HG02970 (cell line): Measurements from ENCODE around the gene EXD3.

ENCODE experiments used
- ATAC-seq: cut with Tn5 transposase; IDR thresholded peaks from one replicate; pipeline ENCODE4 v1.9.1; 2021; ENCODE audit warnings: mild to moderate bottlenecking, moderate library complexity, moderate number of reproducible peaks; ENCODE audit not compliant: unreplicated experiment, low FRiP score

Gene EXD3

DNA sequence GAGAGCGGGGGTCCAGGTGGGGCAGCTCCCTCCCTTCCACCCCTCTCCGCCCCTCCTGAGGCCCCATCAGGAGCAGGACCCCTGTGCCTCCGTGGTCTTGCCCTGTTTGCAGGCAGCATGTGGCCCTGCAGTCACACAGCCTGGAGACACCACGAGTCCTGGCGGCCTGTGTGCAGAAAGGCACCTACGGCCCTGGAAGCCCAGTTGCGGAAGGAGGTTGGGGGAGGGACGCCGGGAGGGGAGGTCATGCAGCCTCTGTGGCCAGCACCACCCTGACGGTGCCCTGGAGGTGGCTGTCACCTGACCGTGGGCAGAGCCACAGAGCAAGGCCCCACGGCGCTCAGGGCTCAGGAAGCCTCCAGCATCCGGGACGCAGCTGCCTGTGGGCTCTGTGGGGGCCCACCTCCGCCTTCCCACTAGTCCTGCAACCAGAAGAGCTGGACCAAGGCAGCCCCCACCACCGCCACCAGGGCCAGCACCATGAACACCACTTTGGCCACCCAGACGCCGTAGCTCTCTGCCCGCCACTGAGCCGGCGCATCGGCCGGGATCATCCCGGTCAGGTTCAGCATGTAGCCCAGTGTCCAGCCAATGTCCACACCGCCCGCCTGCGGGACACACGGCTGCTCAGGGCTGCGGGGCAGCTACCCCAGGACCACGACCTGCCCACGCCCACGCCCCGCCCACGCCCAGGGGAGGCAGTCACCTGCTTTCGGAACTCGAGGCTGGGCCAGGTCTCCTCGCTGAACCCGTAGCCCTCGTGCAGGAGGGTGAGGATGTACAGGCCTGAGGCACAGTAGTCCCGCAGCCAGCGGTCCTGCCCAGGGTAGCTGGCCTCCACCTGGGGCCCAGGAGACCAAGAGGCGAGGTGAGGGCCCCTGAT, 11.8 kb upstream of the EXD3 start:
- ATAC-seq, result no peak

DNA sequence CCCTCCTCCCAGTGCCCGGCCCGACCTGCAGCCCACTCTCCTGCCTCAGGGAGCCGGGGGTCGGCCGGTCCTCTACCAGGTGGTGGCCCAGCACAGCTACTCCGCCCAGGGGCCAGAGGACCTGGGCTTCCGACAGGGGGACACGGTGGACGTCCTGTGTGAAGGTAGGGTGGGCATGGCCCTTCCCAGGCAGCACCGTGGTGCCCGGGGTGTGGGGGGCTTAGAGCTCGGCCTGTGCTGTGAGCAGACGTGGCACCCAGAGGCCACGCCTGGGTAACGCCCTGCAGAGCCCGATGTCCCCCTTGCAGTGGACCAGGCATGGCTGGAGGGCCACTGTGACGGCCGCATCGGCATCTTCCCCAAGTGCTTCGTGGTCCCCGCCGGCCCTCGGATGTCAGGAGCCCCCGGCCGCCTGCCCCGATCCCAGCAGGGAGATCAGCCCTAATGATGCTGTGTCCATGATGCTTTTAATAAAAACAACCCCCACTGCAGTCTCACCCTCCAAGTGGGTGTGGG, 11.0 kb upstream of the EXD3 start:
- ATAC-seq, result no peak

DNA sequence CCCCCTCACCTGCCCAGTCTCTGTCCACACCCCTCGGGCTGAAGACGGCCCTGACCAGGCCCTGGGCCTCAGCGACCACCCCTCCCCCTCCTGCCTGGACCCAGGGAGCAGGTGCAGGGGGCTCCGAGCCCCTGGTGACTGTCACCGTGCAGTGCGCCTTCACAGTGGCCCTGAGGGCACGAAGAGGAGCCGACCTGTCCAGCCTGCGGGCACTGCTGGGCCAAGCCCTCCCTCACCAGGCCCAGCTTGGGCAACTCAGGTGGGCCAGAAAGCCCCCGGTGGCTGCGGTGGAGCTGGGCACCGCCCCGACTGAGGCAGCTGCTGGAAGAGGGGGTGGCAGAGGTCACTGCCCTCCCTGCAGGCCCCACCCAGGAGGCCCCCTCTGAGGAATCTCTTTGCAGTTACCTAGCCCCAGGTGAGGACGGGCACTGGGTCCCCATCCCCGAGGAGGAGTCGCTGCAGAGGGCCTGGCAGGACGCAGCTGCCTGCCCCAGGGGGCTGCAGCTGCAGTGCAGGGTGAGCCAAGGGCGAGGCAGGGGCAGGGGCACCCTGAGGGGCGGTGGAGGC, 10.5 kb upstream of the EXD3 start:
- no peak for ATAC-seq

DNA sequence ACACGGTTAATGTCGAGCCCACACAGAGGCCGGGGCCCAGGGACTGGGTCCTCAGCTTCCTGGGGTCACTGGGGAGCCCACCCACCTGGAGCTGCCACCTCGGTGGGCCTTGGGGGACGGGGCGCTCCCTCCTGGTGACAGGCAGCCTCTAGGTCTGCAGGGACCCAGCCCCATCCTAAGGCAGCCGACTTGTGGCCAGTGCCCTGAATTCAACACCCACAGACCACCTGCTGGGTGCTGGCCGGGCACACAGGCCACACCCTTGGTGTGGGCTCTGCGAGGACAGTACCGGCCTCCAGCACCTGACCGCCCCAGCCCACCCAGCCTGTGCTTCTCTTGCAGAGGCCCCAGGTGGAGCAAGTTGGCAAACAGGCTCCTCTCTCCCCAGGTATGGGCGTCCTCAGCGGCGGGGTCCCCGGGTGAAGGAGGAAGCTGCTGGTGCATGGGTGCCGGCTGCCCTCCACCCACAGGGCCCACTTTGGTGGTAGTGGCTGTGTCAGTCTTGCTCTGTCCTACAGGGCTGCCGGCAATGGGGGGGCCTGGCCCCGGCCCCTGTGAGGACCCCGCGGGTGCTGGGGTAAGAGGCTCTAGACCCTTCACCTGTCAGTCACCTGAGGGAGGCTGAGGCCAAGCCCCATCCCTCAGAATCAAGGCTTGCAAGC, 9.9 kb upstream of the EXD3 start:
- ATAC-seq, result no peak

DNA sequence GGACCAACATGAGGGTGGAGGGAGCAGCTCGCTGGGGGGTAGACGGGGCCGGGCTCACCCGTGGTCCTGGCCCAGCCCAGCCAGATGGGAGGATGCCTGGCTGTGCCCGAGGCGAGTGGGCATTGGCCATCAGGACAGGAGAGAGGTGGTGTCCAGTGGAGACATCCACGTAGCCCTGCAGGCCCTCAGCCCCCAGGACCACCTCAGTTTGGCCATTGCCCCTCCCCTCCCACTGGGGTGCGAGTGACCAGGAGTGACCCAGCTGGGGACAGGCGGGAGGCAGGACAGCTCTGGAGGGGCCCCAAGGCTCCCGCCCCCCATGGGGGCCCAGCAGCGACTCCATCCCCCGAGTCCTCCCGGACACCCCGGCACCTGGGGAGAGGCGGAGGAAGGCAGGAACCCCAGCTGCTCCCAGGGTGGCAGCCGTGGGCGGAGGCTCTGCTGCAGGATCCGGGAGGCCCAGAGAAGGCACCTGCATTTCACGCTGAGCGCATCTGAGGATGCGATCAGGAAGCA, 8.5 kb upstream of the EXD3 start:
- no peak for ATAC-seq

DNA sequence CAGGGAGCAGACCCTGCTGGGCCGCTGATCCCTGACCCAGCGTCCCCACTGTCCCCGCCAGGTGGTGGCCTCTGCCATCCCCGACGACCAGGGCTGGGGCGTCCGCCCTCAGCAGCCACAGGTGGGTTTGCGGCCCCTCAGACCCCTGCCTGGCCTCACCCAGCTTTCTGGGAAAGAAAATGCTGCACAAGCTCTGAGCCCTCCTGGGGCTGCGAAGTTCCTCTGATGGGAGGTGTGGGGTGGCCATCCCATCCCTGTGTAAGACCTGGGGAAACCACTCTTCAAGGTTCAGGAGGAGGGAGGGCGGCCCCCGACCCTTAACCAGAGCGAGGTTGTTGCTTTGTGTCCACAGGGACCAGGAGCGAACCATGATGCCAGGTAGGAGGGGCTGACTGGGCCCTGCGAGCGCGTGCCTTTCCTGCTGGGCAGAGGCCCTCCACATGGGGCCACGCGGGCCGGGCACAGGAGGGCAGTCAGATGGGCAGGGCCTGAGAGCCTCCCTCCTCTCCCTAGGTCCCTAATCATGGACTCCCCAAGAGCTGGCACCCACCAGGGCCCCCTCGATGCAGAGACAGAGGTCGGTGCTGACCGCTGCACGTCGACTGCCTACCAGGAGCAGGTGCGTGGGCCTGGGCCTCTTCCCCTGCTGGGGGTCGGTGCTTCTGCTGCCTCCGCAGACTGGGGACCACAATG, 7.9 kb upstream of the EXD3 start:
- no peak for ATAC-seq

DNA sequence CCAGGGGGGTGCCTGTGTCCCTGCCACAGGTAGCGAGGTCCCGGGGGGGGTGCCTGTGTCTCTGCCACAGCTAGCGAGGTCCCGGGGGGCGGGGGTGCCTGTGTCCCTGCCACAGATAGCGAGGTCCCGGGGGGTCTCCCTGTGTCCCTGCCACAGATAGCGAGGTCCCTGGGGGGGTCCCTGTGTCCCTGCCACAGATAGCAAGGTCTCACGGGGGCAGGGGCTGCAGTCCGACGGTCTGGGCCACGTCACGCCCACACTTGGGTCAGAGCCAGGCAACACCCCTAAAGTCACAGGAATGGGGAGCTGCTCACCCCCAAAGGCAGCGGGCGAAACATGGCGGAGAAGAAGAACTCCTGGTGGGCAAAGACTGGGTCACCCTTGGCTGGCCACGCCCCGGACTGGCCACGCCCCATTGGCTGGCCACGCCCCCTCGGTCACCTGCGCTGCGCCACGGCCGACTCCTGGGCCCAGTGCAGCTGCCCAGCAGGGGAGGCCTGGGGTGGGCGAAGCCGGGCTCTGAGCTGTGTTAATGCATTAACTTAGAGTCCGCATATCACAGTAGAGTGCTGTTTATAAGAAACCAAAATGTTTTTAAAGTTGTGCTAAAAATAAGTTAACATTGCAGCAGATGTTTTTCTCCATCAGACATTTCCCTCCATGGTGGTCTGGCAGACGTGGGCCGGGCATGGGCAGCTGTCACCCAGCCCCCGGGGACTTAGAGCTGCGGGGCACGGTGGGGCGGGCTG, 7.2 kb upstream of the EXD3 start:
- no peak for ATAC-seq

DNA sequence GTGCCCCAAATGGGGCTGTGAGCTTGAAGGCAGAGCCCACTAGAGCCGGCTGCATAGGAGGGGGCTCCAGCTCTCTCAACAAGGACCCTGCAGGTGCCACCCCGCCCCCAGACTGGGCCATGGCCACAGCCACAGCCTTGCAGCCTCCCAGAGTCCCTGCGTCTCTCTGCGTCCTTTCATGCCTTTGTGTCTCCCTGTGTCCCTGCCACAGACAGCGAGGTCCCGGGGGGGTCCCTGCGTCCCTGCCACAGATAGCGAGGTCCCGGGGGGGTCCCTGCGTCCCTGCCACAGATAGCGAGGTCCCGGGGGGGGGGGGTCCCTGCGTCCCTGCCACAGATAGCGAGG, 6.6 kb upstream of the EXD3 start:
- no peak for ATAC-seq

DNA sequence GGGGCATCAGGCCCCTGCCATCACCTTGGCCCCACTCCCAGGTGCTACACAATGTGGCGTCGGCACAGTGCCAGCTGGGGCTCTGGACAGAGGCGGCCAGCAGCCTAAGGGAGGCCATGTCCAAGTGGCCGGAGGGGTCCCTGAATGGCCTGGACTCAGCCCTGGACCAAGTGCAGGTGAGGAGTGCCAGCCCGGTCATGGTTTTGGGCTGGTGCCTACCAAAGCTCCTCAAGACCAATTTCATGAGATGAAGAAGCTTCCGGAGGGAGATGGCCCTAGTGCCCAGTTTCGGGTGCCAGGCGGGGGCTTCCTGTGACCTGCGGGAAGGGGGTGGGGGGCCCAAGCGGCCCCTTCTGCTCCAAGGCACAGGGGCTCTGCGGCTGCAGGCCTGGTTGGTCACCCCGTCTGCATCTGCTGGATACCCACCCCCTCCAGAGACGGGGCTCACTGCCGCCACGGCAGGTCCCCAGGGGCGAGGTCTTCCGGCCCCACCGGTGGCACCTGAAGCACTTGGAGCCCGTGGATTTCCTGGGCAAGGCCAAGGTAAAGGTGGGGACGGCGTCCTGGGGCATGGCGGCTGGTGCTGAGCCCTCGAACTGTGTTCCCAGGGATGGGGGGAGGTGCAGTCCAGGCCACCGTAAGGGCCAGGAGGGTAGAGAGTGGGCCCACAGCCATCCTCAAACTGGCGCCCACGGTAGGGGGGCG, 6.0 kb upstream of the EXD3 start:
- no peak for ATAC-seq

DNA sequence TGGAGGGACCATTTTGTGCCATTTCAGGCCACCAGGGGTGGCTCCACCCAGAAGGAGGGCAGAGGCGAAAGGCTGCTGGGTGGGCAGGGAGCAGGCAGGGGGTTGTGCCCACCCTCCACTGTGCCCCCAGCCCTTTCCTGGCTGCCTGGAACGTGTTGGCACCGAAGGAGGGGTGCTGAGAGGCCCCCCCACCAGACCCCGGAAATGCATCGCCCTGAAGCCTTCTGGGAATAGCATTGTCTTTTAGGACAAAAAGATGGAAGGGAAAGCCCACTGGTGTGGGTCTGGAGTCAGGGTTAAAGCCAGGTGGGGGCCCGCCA, 5.3 kb upstream of the EXD3 start:
- ATAC-seq, result no peak

DNA sequence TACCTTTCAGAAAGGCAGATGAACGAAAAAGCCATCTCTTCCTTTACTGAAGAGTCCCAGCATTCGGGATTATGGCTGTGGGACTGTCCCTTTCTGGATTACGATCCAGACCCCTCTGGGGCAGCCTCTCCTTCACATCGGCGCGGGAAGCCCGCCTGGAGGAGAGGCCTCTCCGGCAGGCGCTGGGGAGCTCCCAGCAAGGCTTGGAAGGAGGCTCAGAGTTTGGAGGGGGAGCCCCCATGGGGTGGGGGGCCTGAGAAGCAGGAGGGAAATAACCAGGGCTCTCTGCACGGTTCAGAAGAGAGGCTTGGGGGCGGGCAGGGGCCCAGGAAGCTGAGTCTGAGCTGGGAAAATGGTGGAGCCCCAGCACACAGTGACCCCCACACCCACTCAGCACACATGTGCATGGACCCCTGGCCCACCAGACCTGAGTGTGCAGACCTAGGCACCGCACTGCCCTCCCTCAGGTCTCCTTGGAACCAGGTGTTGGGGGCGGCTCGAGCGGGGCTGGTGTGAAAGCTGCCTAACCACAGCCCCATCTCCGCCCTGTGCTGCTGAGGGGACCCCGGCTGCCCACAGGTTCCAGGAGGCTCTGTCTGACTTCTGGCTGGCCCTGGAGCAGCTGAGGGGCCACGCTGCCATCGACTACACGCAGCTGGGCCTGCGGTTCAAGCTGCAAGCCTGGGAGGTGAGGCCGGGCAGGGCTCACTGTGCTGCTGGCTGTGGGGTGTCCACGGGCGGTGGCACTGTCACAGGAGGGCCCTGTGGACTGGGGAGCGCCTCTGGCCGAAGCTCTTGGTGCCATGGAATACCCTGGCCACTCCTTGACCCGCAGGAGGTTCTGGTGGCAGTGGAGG, 4.7 kb upstream of the EXD3 start:
- ATAC-seq, result no peak

DNA sequence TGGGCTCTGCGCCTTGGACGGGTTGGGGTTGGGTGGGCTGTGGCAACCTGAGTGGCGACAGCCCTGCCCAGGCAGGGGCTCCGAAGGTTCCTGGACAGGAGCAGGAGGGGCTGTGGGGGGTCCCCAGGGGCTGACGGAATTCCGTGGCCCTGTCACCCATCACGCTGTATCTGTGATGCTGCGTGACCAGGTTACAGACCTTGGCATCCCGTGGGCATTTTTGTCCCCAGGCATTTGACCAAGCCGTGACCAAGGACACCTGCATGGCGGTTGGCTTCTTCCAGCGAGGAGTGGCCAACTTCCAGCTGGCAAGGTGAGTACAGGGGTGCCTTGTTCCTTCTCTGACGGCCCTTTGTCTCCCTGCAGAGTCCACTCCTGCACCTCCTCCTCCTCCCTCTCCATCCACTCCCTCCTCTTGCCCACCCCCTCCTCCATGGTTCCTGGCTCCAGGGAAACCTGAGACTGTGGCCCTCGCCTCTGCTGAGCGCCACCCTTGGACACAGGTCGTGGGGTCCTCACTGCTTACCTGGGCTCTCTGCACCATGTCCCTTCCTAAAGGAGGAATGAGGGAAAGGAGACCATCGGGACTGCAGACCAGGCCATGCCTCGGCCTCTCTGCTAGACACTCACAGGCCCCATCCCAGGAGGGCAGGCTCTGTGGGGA, 3.2 kb upstream of the EXD3 start:
- no peak for ATAC-seq

DNA sequence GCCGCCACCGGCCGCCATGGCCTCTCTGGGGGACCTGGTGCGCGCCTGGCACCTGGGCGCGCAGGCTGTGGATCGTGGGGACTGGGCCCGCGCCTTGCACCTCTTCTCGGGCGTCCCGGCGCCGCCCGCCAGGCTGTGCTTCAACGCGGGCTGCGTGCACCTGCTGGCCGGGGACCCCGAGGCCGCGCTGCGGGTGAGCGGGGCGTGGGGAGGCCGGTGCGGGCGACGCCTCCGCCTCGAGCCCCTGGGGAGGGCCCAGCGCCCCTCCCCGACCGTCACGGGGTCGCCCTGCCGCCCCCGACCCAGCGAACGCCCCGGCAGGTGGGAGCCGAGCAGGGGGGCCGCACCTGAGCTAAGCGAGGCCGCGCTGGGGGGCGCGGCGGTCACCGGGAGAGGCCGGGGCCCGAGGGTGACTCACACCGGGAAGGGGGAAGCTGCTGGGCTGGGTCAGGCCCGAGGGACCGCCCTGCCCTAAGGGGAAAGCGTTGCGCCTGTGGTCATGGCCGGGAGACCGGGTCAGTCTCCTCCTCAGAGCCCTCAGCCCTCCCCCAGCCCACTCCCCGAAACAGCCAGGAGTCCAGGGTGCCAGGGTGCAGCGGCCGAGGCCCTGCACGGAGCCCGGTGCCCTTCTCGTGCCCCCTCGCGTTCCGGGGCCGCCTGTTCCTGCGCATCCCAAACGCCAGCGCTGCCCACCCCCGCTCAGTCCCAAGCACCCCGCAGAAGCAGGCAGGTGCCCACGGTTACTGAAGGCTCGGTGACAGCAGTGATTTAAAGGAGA, 741 bp upstream of the EXD3 start:
- peak; percentile 2 for ATAC-seq

DNA sequence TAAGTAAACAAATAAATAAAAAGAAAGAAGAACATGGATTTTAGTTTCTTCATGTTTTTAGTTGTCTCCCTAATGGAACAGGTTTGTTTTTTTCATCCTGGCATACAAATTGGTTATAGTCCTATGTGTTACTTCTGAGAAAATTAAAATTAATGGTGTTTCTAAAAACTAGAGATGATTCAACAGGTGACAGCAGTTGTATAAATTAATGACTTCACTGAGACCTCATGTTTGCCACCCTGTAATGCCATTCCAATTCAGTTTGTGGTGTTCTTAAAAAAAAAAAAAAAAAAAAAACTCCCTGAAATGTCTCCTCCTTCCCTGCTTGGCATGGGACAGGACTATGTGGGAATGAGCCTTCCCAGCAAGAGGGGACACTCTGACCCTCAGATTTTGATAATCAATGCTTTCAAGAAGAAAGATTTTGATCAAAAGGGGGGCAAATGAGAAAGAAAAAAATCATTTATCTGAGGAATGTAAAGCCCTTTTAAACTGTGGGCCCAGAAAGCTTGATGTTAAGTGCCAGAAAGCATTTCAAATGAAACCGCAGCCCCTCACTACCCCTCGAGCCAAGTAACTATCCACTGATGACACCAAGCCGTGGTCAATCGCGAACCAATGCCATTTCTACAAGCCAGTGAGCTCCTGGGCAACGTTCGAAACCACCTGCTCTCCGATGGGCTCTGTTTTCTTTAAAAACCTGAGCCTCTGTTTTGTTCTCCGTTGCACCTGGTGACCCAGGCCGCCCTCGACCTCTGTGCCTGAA, 941 bp downstream of the EXD3 start:
- no peak for ATAC-seq

DNA sequence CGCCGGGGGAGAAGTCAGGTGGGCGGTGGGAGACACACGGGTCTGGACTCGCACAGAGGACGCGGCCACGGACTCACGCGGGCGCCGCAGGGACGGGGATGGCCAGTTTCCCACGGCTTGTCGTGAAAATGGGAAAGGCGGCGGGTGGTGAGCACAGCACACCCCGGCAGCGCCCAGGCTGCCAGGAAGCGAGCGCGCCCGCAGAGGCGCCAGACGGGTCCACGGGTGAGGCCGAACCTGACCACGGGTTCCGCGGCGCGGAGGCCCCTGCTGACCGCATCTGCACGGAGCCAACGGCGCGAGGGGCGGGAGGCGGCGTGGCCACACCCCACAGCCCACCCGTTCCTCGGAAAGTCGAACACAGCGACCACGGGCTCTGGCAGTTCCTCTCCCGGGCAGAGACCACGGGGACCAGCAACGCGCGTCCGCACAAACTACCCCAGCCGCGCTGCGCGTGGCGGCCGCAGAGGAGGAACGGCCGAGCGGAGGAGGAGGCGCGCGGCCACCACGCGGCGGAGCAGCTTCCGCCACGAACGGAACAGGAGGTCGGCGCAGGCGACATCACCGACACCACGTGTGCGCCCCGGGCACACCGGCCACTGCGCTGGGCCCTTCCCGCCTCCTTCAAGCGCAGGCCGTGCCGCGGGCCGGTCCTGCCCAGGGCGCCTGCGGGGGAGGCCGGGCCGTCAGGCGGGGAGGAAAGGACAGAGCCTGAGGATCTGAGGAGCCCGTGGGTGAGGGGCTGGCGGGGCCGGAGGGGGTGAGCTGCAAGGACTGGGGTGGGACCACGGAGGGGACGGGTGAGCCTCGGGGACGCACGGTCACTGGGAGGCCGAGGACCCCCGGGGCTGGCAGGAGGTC, 5.6 kb downstream of the EXD3 start:
- no peak for ATAC-seq
